Measurements from ENCODE around the gene DHRSX.
"Not testable (repeated sequence)": the region's sequence is repeated elsewhere in the genome, so short reads cannot be mapped to it uniquely, and the experiment has no call there.

The DHRSX gene

GRCh38 chrX:2286731-2287130, 214.0 kb downstream of the DHRSX start:
- peaks cover 69 to 77% (median 74%) of the 10 kb centered on the region in 11 experiments for H3K36me3 ChIP-seq

GRCh38 chrX:2284601-2285000, 216.2 kb downstream of the DHRSX start:
- Histone ChIP-seq H3K36me3 (peaks cover 50 to 56% (median 53%) of the 10 kb centered on the region in 11 experiments), H4K20me1 (peaks cover 0 to 7% (median 0%) of the 10 kb centered on the region in 11 experiments; a peak in 1 of 22 replicates), H3K4me1 (0 out of 20 replicates have a peak, but pooled peaks cover 0 to 5% (median 0%) of the 10 kb centered on the region in 10 experiments), H3K4me3 (no peak overlapping the region), H3K27me3 (no peaks in the 10 kb centered on the region), H3K9me3 (replicated peaks in 1 of 11) (peaks cover 16 to 31% (median 24%) of the 10 kb centered on the region in 11 experiments), H3K9ac (no peak overlapping the region), H3K27ac (no peak overlapping the region), H3K4me2 (no peak overlapping the region)
- TF ChIP-seq Cebpa-rat (IDR thresholded peaks at IDR 0.05) = no peak

More at GRCh38 chrX:2286731-2287130, 214.0 kb downstream of the DHRSX start:
- TF ChIP-seq Cebpa-rat (IDR thresholded peaks at IDR 0.05) = no peak
- H3K27me3 ChIP-seq = no peaks in the 10 kb centered on the region
- no peak overlapping the region for H3K9ac ChIP-seq
- peaks cover 16 to 31% (median 24%) of the 10 kb centered on the region in 11 experiments for H3K9me3 ChIP-seq (replicated peaks in 1 of 11)
- no peak overlapping the region for H3K27ac ChIP-seq
- no peak overlapping the region for H3K4me3 ChIP-seq
- peaks cover 0 to 7% (median 0%) of the 10 kb centered on the region in 11 experiments; a peak in 1 of 22 replicates for H4K20me1 ChIP-seq
- no peak overlapping the region for H3K4me2 ChIP-seq
- H3K4me1 ChIP-seq = 0 out of 20 replicates have a peak, but pooled peaks cover 0 to 5% (median 0%) of the 10 kb centered on the region in 10 experiments

DNA sequence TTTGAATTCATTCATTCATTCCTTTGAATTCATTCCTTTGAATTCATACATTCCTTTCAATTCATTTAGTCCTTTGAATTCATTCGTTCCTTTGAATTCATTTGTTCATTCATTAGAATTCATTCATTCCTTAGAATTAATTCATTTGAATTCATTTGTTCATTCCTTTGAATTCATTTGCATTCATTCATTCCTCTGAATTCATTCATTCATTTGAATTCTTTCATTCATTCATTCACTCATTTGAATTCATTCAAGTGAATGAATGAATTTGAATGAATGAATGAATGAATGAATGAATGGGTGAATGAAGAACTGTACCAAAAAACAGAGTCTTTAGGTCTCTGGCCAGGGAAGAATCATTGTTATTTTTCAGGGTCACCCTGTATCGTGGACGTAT, 216.6 kb downstream of the DHRSX start:
- H3K4me3 ChIP-seq = no peak overlapping the region
- H3K27me3 ChIP-seq = no peaks in the 10 kb centered on the region
- H4K20me1 ChIP-seq = peaks cover 0 to 7% (median 0%) of the 10 kb centered on the region in 11 experiments; a peak in 1 of 22 replicates
- H3K9ac ChIP-seq = no peak overlapping the region
- H3K27ac ChIP-seq = no peak overlapping the region
- H3K36me3 ChIP-seq = peaks cover 45 to 51% (median 48%) of the 10 kb centered on the region in 11 experiments
- H3K4me2 ChIP-seq = no peak overlapping the region
- H3K4me1 ChIP-seq = 0 out of 20 replicates have a peak, but pooled peaks cover 0 to 5% (median 0%) of the 10 kb centered on the region in 10 experiments
- H3K9me3 ChIP-seq (replicated peaks in 1 of 11) = peaks cover 16 to 31% (median 24%) of the 10 kb centered on the region in 11 experiments
- no peak for TF ChIP-seq Cebpa-rat (IDR thresholded peaks at IDR 0.05)

DNA sequence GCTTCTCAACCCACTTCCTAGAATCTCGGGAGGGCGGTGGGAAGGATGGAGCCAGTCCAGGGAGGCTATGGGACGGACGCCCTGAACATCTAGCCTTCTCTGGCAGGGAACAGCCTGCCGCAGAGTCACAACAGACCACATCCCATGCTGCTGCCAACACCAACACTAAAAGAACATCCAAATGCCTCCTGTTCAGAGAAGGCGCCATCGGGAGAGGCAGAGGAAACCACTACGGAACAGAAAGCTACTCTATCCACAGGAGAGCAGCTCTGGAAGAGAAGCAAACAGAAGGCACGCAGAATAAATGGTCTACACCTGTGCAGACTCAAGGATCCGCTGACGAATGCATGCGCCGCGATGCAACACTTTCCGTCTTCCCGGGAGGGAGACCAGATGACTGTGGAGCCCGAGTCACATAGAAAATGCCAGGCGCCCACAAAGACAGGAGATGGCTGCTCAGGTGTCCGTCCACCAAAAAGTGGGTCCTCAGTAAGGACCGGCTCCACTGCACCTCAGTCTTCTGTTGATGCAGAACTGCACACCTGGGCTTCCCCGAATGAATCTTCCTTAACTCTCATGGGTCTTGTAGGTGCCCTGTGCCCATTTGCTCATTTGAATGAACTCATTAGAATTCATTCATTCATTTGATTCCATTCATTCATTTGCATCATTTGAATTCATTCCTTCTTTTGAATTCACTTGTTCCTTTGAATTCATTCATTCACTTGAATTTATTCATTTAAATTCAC, 217.5 kb downstream of the DHRSX start:
- Histone ChIP-seq H4K20me1 (peaks cover 0 to 7% (median 0%) of the 10 kb centered on the region in 11 experiments; a peak in 1 of 22 replicates), H3K27ac (no peak overlapping the region), H3K36me3 (peaks cover 37 to 43% (median 40%) of the 10 kb centered on the region in 11 experiments), H3K4me2 (no peak overlapping the region), H3K9me3 (replicated peaks in 1 of 11) (peaks cover 16 to 31% (median 24%) of the 10 kb centered on the region in 11 experiments), H3K4me3 (no peak overlapping the region), H3K9ac (no peak overlapping the region), H3K27me3 (no peaks in the 10 kb centered on the region), H3K4me1 (0 out of 20 replicates have a peak, but pooled peaks cover 0 to 5% (median 0%) of the 10 kb centered on the region in 10 experiments)
- TF ChIP-seq Cebpa-rat (IDR thresholded peaks at IDR 0.05) = no peak

DNA sequence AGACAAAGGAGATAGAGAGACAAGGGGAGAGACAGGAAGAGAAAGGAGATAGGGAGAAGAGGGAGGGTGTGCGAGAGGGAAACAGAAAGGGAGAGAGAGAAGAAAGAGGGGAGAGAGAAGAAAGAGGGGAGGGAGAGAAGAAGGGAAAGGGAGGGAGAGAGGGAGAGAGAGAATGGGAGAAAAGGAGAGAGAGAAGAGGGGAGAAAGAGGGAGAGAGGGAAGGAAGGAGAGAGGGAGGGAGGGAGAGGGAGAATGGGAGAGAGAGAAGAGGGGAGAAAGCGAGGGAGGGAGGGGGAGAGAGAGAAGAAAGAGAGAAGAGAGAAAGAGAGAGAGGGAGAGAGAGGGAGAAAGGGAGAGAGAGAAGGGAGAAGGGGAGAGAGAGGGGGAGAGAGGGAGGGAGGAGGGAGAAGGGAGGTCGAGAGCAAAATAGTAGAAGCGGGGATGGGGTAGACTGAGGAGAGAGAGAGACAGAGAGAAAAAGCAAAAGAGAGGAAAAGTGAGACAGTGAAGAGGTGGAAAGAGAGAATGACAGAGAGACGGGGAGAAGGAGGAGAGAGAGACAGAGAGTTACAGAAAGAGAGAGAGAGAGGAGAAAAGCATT, 218.2 kb downstream of the DHRSX start:
- no peak overlapping the region for H3K4me2 ChIP-seq
- H3K4me1 ChIP-seq = 0 out of 20 replicates have a peak, but pooled peaks cover 0 to 5% (median 0%) of the 10 kb centered on the region in 10 experiments
- no peak overlapping the region for H3K9ac ChIP-seq
- H3K36me3 ChIP-seq = peaks cover 31 to 36% (median 34%) of the 10 kb centered on the region in 11 experiments
- no peak for TF ChIP-seq Cebpa-rat (IDR thresholded peaks at IDR 0.05)
- peaks cover 16 to 29% (median 24%) of the 10 kb centered on the region in 11 experiments for H3K9me3 ChIP-seq (replicated peaks in 1 of 11)
- peaks cover 0 to 7% (median 0%) of the 10 kb centered on the region in 11 experiments; a peak in 1 of 22 replicates for H4K20me1 ChIP-seq
- no peak overlapping the region for H3K4me3 ChIP-seq
- H3K27me3 ChIP-seq = no peaks in the 10 kb centered on the region
- H3K27ac ChIP-seq = no peak overlapping the region

GRCh38 chrX:2272337-2272736, 228.4 kb downstream of the DHRSX start:
- Histone ChIP-seq H3K9ac (no peak overlapping the region), H3K27ac (no peak overlapping the region), H4K20me1 (peaks cover 0 to 13% (median 0%) of the 10 kb centered on the region in 11 experiments; a peak in 4 of 22 replicates), H3K9me3 (replicated peaks in 1 of 11) (peaks cover 4 to 12% (median 10%) of the 10 kb centered on the region in 11 experiments; a peak in 17 of 22 replicates), H3K27me3 (no peaks in the 10 kb centered on the region), H3K4me1 (no peaks in the 10 kb centered on the region), H3K4me3 (no peak overlapping the region), H3K4me2 (no peak overlapping the region), H3K36me3 (peaks cover 18 to 56% (median 44%) of the 10 kb centered on the region in 11 experiments)
- TF ChIP-seq Cebpa-rat (IDR thresholded peaks at IDR 0.05) = no peak

- not testable (repeated sequence) for H3K4me2 ChIP-seq, H3K27ac ChIP-seq, H3K9ac ChIP-seq, H3K4me3 ChIP-seq, H3K27me3 ChIP-seq, H3K4me1 ChIP-seq
- Histone ChIP-seq H3K9me3 (replicated peaks in 1 of 11) (peaks cover 4 to 12% (median 10%) of the 10 kb centered on the region in 11 experiments; a peak in 17 of 22 replicates), H3K36me3 (peaks cover 20 to 64% (median 48%) of the 10 kb centered on the region in 11 experiments), H4K20me1 (peaks cover 0 to 16% (median 2%) of the 10 kb centered on the region in 11 experiments; a peak in 5 of 22 replicates)
Observed at GRCh38 chrX:2271595-2271994, 229.2 kb downstream of the DHRSX start.

DNA sequence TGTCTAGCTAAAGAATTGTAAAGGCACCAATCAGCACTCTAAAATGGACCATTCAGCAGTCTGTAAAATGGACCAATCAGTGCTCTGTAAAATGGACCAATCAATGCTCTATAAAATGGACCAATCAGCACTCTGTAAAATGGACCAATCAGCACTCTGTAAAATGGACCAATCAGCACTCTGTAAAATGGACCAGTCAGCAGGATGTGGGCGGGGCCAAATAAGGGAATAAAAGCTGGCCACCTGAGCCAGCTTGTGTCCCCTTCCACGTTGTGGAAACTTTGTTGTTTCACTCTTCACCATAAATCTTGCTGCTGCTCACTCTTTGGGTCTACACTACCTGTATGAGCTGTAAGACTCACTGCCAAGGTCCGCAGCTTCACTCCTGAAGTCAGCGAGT, 230.0 kb downstream of the DHRSX start:
- not testable (repeated sequence) for H3K27me3 ChIP-seq, H3K9ac ChIP-seq, H3K27ac ChIP-seq, H3K4me1 ChIP-seq, H3K4me2 ChIP-seq, H3K4me3 ChIP-seq
- H3K9me3 ChIP-seq (replicated peaks in 1 of 11) = peaks cover 4 to 12% (median 10%) of the 10 kb centered on the region in 11 experiments; a peak in 17 of 22 replicates
- H3K36me3 ChIP-seq = peaks cover 28 to 72% (median 52%) of the 10 kb centered on the region in 11 experiments
- peaks cover 0 to 16% (median 2%) of the 10 kb centered on the region in 11 experiments; a peak in 5 of 22 replicates for H4K20me1 ChIP-seq

DNA sequence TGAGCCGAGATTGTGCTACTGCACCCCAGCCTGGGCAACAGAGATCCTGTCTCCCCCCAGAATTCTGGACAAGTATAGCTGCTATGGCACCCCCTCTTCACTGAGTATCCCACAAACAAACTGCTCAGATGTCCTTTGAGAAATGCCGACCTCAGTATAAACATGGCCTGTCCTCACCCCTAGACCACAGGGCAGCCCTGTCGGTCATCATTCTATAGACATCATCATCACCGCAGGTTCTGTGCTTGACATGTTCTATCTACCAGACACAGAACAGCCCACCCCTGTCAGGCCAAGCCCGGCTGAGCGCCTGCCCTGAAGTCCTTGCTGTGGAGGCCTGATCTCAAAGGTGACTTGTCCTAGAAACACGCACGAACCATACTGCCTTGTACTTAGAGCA, 232.9 kb downstream of the DHRSX start:
- Histone ChIP-seq H3K4me2 (no peak overlapping the region), H3K36me3 (peaks cover 25 to 70% (median 51%) of the 10 kb centered on the region in 11 experiments), H3K27me3 (no peaks in the 10 kb centered on the region), H3K4me1 (peaks cover 0 to 2% (median 0%) of the 10 kb centered on the region in 10 experiments; a peak in 3 of 20 replicates), H3K9me3 (replicated peaks in 1 of 11) (peaks cover 4 to 12% (median 10%) of the 10 kb centered on the region in 11 experiments; a peak in 17 of 22 replicates), H4K20me1 (peaks cover under 1 to 36% (median 18%) of the 10 kb centered on the region in 11 experiments; a peak in 18 of 22 replicates), H3K27ac (no peak overlapping the region), H3K9ac (no peak overlapping the region), H3K4me3 (no peak overlapping the region)
- no peak for TF ChIP-seq Cebpa-rat (IDR thresholded peaks at IDR 0.05)
